Naive thymus-derived CD4-positive, alpha-beta T cell (primary cell): ENCODE data around the gene BPIFB1. TPM values are rescaled to one million over a fixed set of nuclear protein-coding genes. Genes with fewer than 3 reads are reported as not detected.

Experiments used
- ATAC-seq: fragments of 150-1000 bp; cut with Tn5 transposase; 2 replicates; pipeline ENCODE4 v1.10.0; 2021; ENCODE audit warnings: mild to moderate bottlenecking, moderate library complexity
- CTCF ChIA-PET: fragments of 350-600 bp; sonication (Branson Sonifier 250); formaldehyde crosslinking; loops from one replicate; lab custom pipeline; 2021; ENCODE audit warnings: antibody characterized with exemption; lab: Charles Lee
- POLR2A ChIA-PET: fragments of 350-600 bp; sonication (Branson Sonifier 250); formaldehyde crosslinking; loops from one replicate; lab custom pipeline; 2021; ENCODE audit warnings: antibody characterized with exemption, inconsistent platforms; lab: Charles Lee
- DNase-seq, 9 donors: peaks; one replicate each; pipeline versions ENCODE4 v3.0.0 to v3.0.0-alpha.2; 2020 to 2022; ENCODE audit warnings: mixed read lengths in 1 of 9
- H3K27ac ChIP-seq: one replicate; pipeline ENCODE4 v1.7.0; 2013; ENCODE audit warnings: mild to moderate bottlenecking, low read depth, low read length, moderate library complexity
- H3K27me3 ChIP-seq, 2 donors: one replicate each; pipeline ENCODE4 v1.7.0; 2013; ENCODE audit warnings: low read length in 2 of 2, mild to moderate bottlenecking in 2 of 2, moderate library complexity in 2 of 2; ENCODE audit not compliant: control insufficient read depth in 2 of 2, insufficient read depth in 2 of 2
- H3K36me3 ChIP-seq, 3 experiments: 1 replicate in 2 of 3; 2 replicates in 1 of 3; pipeline ENCODE4 v1.7.0; 2013; ENCODE audit warnings: low read length in 3 of 3, mild to moderate bottlenecking in 3 of 3, moderate library complexity in 1 of 3; ENCODE audit not compliant: insufficient read depth in 3 of 3, control insufficient read depth in 2 of 3
- H3K4me1 ChIP-seq, 2 donors: one replicate each; pipeline ENCODE4 v1.7.0; 2013; ENCODE audit warnings: low read length in 2 of 2, mild to moderate bottlenecking in 2 of 2, moderate library complexity in 1 of 2; ENCODE audit not compliant: control insufficient read depth in 2 of 2, insufficient read depth in 2 of 2
- H3K4me3 ChIP-seq: 2 replicates; pipeline ENCODE4 v1.7.0; 2013; ENCODE audit warnings: mild to moderate bottlenecking, low read length
- H3K9me3 ChIP-seq, 3 experiments: 1 replicate in 2 of 3; 2 replicates in 1 of 3; pipeline ENCODE4 v1.7.0; 2013; ENCODE audit warnings: low read length in 3 of 3; ENCODE audit not compliant: control insufficient read depth in 2 of 3
- H3K27ac Mint-ChIP-seq, 9 donors: one replicate each; pipeline ENCODE4 v1.8.0; 2020 to 2022; ENCODE audit warnings: mixed read lengths in 9 of 9, mild to moderate bottlenecking in 8 of 9, moderate library complexity in 5 of 9, inconsistent platforms in 2 of 9
- H3K27me3 Mint-ChIP-seq, 5 donors: one replicate each; pipeline ENCODE4 v1.8.0; 2021 to 2022; ENCODE audit warnings: mixed read lengths in 5 of 5, mild to moderate bottlenecking in 1 of 5
- H3K36me3 Mint-ChIP-seq, 5 donors: one replicate each; pipeline ENCODE4 v1.8.0; 2020 to 2022; ENCODE audit warnings: mixed read lengths in 5 of 5, mild to moderate bottlenecking in 3 of 5, inconsistent platforms in 1 of 5
- H3K4me1 Mint-ChIP-seq, 7 donors: one replicate each; pipeline ENCODE4 v1.8.0; 2020 to 2022; ENCODE audit warnings: mixed read lengths in 7 of 7, mild to moderate bottlenecking in 3 of 7, inconsistent platforms in 1 of 7
- H3K4me3 Mint-ChIP-seq, 10 donors: one replicate each; pipeline ENCODE4 v1.8.0; 2020 to 2022; ENCODE audit warnings: mild to moderate bottlenecking in 10 of 10, mixed read lengths in 10 of 10, moderate library complexity in 6 of 10, inconsistent platforms in 2 of 10
- H3K9me3 Mint-ChIP-seq, 11 donors: one replicate each; pipeline ENCODE4 v1.8.0; 2020 to 2022; ENCODE audit warnings: mixed read lengths in 11 of 11, mild to moderate bottlenecking in 4 of 11, inconsistent platforms in 1 of 11, moderate library complexity in 1 of 11
- intact Hi-C, 2 donors: fragments of 100-400 bp; cut with micrococcal nuclease; formaldehyde crosslinking; loops; one replicate each; pipeline ENCODE4 v1.15.1; 2023
- polyA plus RNA-seq, 2 donors: library from polyadenylated mRNA; unstranded; fragments of 300-500 nt; fragmentation: Illumina TruSeq; gene quantifications; one replicate each; pipeline ENCODE4 v1.2.3, GENCODE V29; 2021
- total RNA-seq, 6 experiments: library from RNA in 5 of 6; stranded (reverse) in 5 of 6; gene quantifications; 1 replicate in 5 of 6; 2 replicates in 1 of 6; pipeline ENCODE4 v1.2.3 and lab custom pipeline; 2021 to 2026

Gene BPIFB1
- total and polyA plus RNA-seq, 7 experiments from 2014 or later: not detected

DNA sequence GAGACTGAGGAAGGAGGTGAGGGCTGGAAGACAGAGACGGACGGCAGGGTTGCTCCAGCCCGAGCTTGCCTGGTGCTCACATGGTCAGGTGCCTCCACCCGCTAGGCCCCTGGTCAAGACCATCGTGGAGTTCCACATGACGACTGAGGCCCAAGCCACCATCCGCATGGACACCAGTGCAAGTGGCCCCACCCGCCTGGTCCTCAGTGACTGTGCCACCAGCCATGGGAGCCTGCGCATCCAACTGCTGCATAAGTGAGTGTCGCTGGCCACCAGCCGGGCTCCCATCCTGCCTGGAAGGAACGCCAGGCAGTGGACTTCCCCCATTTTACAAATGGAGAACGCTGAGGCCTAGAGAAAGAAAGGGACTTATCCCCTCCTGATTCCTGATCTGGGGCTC is 7.8 kb downstream of the BPIFB1 start:
- Mint-ChIP-seq H3K27me3 (peaks cover 3 to 14% (median 5%) of the 10 kb centered on the region in 5 donors), H3K27ac (no peak overlapping the region), H3K4me1 (peaks cover 0 to 3% (median 0%) of the 10 kb centered on the region in 7 donors), H3K4me3 (no peak overlapping the region), H3K36me3 (no peaks in the 10 kb centered on the region), H3K9me3 (no peaks in the 10 kb centered on the region)
- no peak for ATAC-seq
- H3K4me1 ChIP-seq: no peaks in the 10 kb centered on the region
- no peak overlapping the region for H3K4me3 ChIP-seq
- intact Hi-C loops: loop anchor here (1.0 to 10.0 kb wide), 3 partner anchors 186 to 501 kb away; no protein-coding TSS in a partner anchor
- no peaks in the 10 kb centered on the region for H3K9me3 ChIP-seq
- no peaks in the 10 kb centered on the region for H3K36me3 ChIP-seq
- no peak for DNase-seq
- ChIA-PET POLR2A (no interaction called here), CTCF (interaction anchor here (1.9 kb wide), 1 partner anchor 12 kb away, joined by 4 read pairs; no protein-coding TSS in a partner anchor)
- no peak overlapping the region for H3K27ac ChIP-seq
- H3K27me3 ChIP-seq: no peaks in the 10 kb centered on the region

DNA sequence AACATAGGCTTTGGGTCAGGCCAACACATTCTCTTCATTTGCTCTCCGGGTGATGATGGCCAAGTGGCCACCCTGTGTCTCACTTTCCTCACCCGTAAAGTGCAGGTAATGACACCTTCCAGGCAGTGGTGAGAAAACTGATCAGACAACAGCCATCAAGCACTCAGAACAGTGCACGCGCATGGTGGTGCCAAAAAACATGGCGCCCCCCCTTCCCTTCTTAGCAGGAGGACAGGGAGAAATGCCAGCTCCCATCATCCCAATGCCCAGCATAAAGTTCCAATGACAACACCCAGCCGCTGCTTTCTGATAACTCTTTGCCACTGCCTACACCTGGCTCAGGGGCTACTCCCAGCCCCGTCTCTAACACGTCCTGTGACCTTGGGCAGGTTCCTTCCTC is 8.4 kb downstream of the BPIFB1 start:
- Mint-ChIP-seq H3K4me3 (no peak overlapping the region), H3K9me3 (no peaks in the 10 kb centered on the region), H3K27ac (no peak overlapping the region), H3K4me1 (peaks cover 0 to 3% (median 0%) of the 10 kb centered on the region in 7 donors), H3K36me3 (no peaks in the 10 kb centered on the region), H3K27me3 (peaks cover 3 to 11% (median 5%) of the 10 kb centered on the region in 5 donors)
- Histone ChIP-seq H3K9me3 (no peaks in the 10 kb centered on the region), H3K36me3 (no peaks in the 10 kb centered on the region), H3K27ac (no peak overlapping the region), H3K4me3 (no peak overlapping the region), H3K27me3 (no peaks in the 10 kb centered on the region), H3K4me1 (no peaks in the 10 kb centered on the region)
- ATAC-seq: no peak
- CTCF ChIA-PET: interaction anchor here (0.9 to 1.9 kb wide), 3 partner anchors 11 to 501 kb away, joined by 3 to 5 read pairs (median 4); no protein-coding TSS in a partner anchor
- no peak for DNase-seq
- intact Hi-C loops: loop anchor here (1.0 to 10.0 kb wide), 3 partner anchors 187 to 501 kb away; no protein-coding TSS in a partner anchor
- POLR2A ChIA-PET: no interaction called here

DNA sequence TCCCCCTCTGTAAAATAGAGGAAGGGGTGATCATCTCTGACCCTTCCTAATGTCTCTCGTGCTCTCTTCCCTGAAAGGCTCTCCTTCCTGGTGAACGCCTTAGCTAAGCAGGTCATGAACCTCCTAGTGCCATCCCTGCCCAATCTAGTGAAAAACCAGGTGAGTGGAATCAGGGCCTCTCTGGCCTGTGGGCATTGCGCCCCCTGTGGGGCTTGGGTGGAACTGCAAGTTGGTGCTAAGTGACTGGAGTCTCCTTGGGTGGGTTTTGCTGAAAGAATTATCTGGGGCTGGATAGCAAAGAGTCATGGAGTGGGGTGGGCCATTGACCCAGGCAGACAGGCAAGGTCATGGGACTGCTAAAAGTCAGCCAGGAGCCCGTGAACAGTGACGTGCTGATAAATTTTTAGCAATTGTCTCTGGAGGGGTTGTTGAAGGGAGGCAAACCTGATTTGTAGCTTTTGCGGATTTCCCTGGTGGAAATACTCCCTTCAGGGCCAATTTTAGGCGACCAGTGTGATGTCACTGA is 8.9 kb downstream of the BPIFB1 start:
- Histone ChIP-seq H3K4me1 (no peaks in the 10 kb centered on the region), H3K9me3 (no peaks in the 10 kb centered on the region), H3K36me3 (no peaks in the 10 kb centered on the region), H3K27ac (no peak overlapping the region), H3K27me3 (no peaks in the 10 kb centered on the region), H3K4me3 (no peak overlapping the region)
- POLR2A ChIA-PET: no interaction called here
- Mint-ChIP-seq H3K4me1 (peaks cover 0 to 3% (median 0%) of the 10 kb centered on the region in 7 donors), H3K4me3 (no peak overlapping the region), H3K27me3 (peaks cover 3 to 11% (median 5%) of the 10 kb centered on the region in 5 donors), H3K9me3 (no peaks in the 10 kb centered on the region), H3K36me3 (no peaks in the 10 kb centered on the region), H3K27ac (peak overlapping the region in 2 of 9 donors; percentile 1 to 10)
- DNase-seq: peak; percentile 36 to 76 (median 57)
- ATAC-seq: peak; percentile 76
- CTCF ChIA-PET: interaction anchor here (0.8 to 1.9 kb wide), 4 partner anchors 11 to 502 kb away, joined by 3 to 5 read pairs (median 4); no protein-coding TSS in a partner anchor
- intact Hi-C loops: loop anchor here (1.0 to 10.0 kb wide), 4 partner anchors 187 to 502 kb away; no protein-coding TSS in a partner anchor

DNA sequence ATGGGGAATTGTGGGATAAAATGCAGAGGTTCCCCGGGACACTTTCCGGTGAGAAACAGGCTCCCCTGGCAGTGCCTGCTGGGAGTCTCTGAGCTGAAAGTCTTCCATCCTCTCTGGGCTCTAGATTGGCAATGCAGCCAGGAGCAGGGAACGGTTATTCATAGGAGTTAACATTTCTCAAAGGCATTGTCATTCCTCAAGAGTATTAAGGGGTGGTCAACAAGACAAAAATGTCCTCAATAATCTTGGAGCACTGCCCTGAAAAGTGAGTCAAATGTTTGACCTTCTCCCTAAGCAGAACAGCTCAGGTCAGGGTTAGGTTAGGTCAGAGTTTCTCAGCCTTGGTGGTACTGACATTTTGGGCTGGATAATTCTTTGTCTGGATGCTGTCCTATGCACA is 13.2 kb downstream of the BPIFB1 start:
- DNase-seq (no peak), ATAC-seq (no peak)
- Mint-ChIP-seq H3K4me3 (no peak overlapping the region), H3K27ac (no peak overlapping the region), H3K36me3 (no peaks in the 10 kb centered on the region), H3K9me3 (no peaks in the 10 kb centered on the region), H3K27me3 (peaks cover 4 to 24% (median 17%) of the 10 kb centered on the region in 5 donors), H3K4me1 (peaks cover 0 to 3% (median 0%) of the 10 kb centered on the region in 7 donors)
- POLR2A ChIA-PET: no interaction called here
- no peaks in the 10 kb centered on the region for H3K36me3 ChIP-seq
- H3K4me3 ChIP-seq: no peak overlapping the region
- H3K27me3 ChIP-seq: no peaks in the 10 kb centered on the region
- CTCF ChIA-PET: interaction anchor here (1.6 kb wide), 1 partner anchor 394 kb away, joined by 3 read pairs; no protein-coding TSS in a partner anchor
- no peaks in the 10 kb centered on the region for H3K9me3 ChIP-seq
- H3K27ac ChIP-seq: no peak overlapping the region
- H3K4me1 ChIP-seq: peaks cover 0 to 6% of the 10 kb centered on the region in 2 donors
- intact Hi-C loops: loop anchor here in 1 of 2 donors (10.0 kb wide), 1 partner anchor 191 kb away; no protein-coding TSS in a partner anchor

- H3K4me3 ChIP-seq: no peak overlapping the region
- CTCF ChIA-PET: no interaction called here
- no peak for DNase-seq
- no peaks in the 10 kb centered on the region for H3K9me3 Mint-ChIP-seq
- no peak overlapping the region for H3K27ac ChIP-seq
- POLR2A ChIA-PET: no interaction called here
- no peaks in the 10 kb centered on the region for H3K36me3 Mint-ChIP-seq
- H3K4me1 Mint-ChIP-seq: peaks cover 0 to 3% (median 0%) of the 10 kb centered on the region in 7 donors
- ATAC-seq: no peak
- peaks cover 4 to 22% (median 16%) of the 10 kb centered on the region in 5 donors for H3K27me3 Mint-ChIP-seq
- no peaks in the 10 kb centered on the region for H3K27me3 ChIP-seq
- H3K4me3 Mint-ChIP-seq: no peak overlapping the region
- no peak overlapping the region for H3K27ac Mint-ChIP-seq
- H3K36me3 ChIP-seq: no peaks in the 10 kb centered on the region
- peaks cover 0 to 6% of the 10 kb centered on the region in 2 donors for H3K4me1 ChIP-seq
- intact Hi-C loops: loop anchor here in 1 of 2 donors (1.0 to 10.0 kb wide), 3 partner anchors 194 to 508 kb away; no protein-coding TSS in a partner anchor
- H3K9me3 ChIP-seq: no peaks in the 10 kb centered on the region
These were observed 15.4 kb downstream of the BPIFB1 start for GRCh38 chr20:33298391-33298790.

- DNase-seq (peak; percentile 48 to 81 (median 70)), ATAC-seq (peak; percentile 87)
- H3K4me3 ChIP-seq: no peak overlapping the region
- no peaks in the 10 kb centered on the region for H3K9me3 ChIP-seq
- no peaks in the 10 kb centered on the region for H3K9me3 Mint-ChIP-seq
- no peak overlapping the region for H3K27ac ChIP-seq
- H3K4me1 Mint-ChIP-seq: peaks cover 0 to 3% (median 0%) of the 10 kb centered on the region in 7 donors
- CTCF ChIA-PET: interaction anchor here (0.6 to 1.4 kb wide), 3 partner anchors 17 to 397 kb away, joined by 3 to 8 read pairs (median 3); no protein-coding TSS in a partner anchor
- peaks cover 0 to 6% of the 10 kb centered on the region in 2 donors for H3K4me1 ChIP-seq
- POLR2A ChIA-PET: no interaction called here
- H3K27me3 Mint-ChIP-seq: peaks cover 4 to 19% (median 12%) of the 10 kb centered on the region in 5 donors
- H3K36me3 Mint-ChIP-seq: no peaks in the 10 kb centered on the region
- no peak overlapping the region for H3K27ac Mint-ChIP-seq
- H3K27me3 ChIP-seq: no peaks in the 10 kb centered on the region
- H3K4me3 Mint-ChIP-seq: peak overlapping the region in 1 of 10 donors; percentile 8
- no peaks in the 10 kb centered on the region for H3K36me3 ChIP-seq
- intact Hi-C loops: loop anchor here (1.0 to 10.0 kb wide), 6 partner anchors 146 to 625 kb away; no protein-coding TSS in a partner anchor
These were observed 16.1 kb downstream of the BPIFB1 start for GRCh38 chr20:33299111-33299603.
